NK-92 treated with Interleukin-12 subunit alpha and Interleukin-12 subunit beta, amount 100 ng/mL, for 24 hours (cell line): Measurements from ENCODE around the gene CNOT4.
"Not testable (repeated sequence)": the region's sequence is repeated elsewhere in the genome, so short reads cannot be mapped to it uniquely, and the experiment has no call there.

ENCODE experiments used
- DNase-seq: peaks from one replicate; lab custom pipeline; 2025; lab: John Stamatoyannopoulos, UW

CNOT4 gene

DNA sequence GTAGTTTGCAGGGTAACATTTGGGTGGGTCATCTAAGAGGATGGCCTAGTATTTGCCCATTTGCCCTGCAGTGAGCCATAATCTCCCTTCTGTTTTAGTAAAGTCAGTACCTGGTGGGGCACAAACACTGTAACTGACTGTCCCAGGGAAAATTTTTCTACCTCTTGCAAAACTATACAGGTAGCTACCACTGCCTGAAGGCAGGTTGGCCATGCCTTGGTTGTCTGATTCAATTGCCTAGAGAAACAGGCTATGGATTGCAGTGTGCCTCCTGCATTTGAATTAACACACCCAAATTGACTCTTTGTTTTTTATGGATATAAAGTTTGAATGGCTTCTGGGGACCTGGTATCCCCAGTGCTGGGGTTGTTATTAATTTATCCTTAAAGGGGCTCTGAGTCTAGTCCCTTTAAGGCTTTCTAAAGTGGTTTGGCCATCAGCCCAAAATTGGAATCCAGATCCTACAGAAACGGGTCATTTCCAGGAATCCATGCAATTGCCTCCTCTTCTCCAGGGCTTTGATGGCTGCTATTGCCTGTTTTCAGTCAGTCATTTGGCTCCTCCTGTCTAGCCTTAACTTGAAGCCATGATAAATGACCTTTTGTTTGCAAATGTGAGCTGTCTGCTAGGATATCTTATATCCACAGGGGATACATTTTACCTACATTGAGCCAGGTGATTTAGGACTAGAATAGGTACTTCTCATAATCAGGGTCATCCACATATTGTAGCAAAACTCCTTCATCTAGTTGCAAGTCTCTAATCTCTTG, 187.1 kb downstream of the CNOT4 start:
- no peak for DNase-seq

GRCh38 chr7:135321556-135321955, 188.3 kb downstream of the CNOT4 start:
- DNase-seq, result no peak

DNA sequence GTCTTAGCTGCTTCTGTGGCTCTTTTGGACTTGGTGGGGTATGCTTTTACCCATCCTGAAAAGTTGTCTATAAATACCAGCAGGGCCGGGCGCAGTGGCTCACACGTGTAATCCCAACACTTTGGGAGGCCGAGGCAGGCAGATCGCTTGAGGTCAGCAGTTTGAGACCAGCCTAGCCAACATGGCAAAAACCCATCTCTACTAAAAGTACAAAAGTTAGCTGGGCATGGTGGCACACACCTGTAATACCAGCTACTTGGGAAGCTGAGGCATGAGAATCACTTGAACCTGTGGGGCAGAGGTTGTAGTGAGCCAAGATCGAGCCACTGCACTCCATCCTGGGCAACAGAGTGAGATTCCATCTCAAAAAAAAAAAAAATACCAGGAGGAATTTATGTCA, 188.9 kb downstream of the CNOT4 start:
- DNase-seq, result not testable (repeated sequence)

DNA sequence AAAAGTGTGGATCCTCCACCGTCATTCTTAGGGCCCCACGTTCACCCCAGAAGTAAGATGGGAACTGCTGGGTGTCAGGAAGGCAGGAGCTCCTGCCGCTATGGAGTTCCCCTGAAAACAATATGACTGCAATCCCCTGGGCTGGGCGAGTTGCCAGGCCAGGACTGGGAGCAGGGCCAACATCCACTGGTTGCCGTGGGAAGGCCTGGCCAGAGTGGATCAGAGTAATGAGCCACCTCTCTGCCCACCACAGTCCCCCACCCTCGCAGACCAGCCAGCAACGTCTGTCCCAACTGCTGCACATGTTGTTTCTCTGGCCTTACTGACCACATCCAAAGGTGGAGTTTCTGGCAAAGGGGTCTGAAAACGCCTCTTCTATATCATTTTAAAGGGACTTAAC, 189.6 kb downstream of the CNOT4 start:
- DNase-seq, result no peak

DNA sequence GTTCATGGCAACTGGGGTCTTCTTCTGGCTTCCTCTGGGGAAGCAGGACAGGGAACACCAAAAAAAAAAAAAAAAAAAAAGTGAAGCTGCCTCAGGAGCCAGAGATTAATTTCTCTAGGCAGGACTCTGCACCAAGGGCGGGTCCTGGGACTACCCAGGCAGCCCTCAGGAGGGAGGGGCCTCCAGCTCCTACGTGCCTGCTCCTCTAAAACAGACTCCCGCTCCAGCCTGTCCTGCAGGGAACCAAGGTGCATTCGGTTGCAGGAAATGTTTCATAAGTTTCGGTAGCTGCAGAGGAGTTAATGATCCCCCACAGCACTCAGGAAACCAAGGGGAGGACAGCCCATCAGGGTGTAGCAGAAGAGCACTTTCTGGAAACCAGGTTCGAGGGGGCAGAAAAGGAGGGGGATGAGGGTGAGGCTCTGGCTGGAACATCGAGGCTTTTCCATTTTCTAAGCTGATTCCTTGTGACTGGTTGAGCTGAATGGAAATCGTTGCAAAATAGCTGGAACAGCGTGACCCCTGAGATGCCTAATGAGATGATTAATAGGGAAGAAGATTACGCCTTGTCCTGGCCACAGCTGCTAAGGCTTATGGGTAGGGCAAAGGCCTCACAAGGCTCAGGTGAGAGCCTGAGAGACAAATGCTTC, 192.1 kb downstream of the CNOT4 start:
- no peak for DNase-seq

GRCh38 chr7:135316648-135317313, 193.1 kb downstream of the CNOT4 start:
- DNase-seq, result no peak

- no peak for DNase-seq
Measured at GRCh38 chr7:135313971-135314370, 195.9 kb downstream of the CNOT4 start.
